Naive thymus-derived CD4-positive, alpha-beta T cell (primary cell): Measurements from ENCODE around the gene NADK2. TPM values are rescaled to one million over a fixed set of nuclear protein-coding genes. Genes with fewer than 3 reads are reported as not detected.

ENCODE experiments used
- ATAC-seq: fragments of 150-1000 bp; cut with Tn5 transposase; 2 replicates; pipeline ENCODE4 v1.10.0; 2021; ENCODE audit warnings: mild to moderate bottlenecking, moderate library complexity
- CTCF ChIA-PET: fragments of 350-600 bp; sonication (Branson Sonifier 250); formaldehyde crosslinking; loops from one replicate; lab custom pipeline; 2021; ENCODE audit warnings: antibody characterized with exemption; lab: Charles Lee
- POLR2A ChIA-PET: fragments of 350-600 bp; sonication (Branson Sonifier 250); formaldehyde crosslinking; loops from one replicate; lab custom pipeline; 2021; ENCODE audit warnings: antibody characterized with exemption, inconsistent platforms; lab: Charles Lee
- DNase-seq, 9 donors: peaks; one replicate each; pipeline versions ENCODE4 v3.0.0 to v3.0.0-alpha.2; 2020 to 2022; ENCODE audit warnings: mixed read lengths in 1 of 9
- H3K27ac ChIP-seq: one replicate; pipeline ENCODE4 v1.7.0; 2013; ENCODE audit warnings: mild to moderate bottlenecking, low read depth, low read length, moderate library complexity
- H3K27me3 ChIP-seq, 2 donors: one replicate each; pipeline ENCODE4 v1.7.0; 2013; ENCODE audit warnings: low read length in 2 of 2, mild to moderate bottlenecking in 2 of 2, moderate library complexity in 2 of 2; ENCODE audit not compliant: control insufficient read depth in 2 of 2, insufficient read depth in 2 of 2
- H3K36me3 ChIP-seq, 3 experiments: 1 replicate in 2 of 3; 2 replicates in 1 of 3; pipeline ENCODE4 v1.7.0; 2013; ENCODE audit warnings: low read length in 3 of 3, mild to moderate bottlenecking in 3 of 3, moderate library complexity in 1 of 3; ENCODE audit not compliant: insufficient read depth in 3 of 3, control insufficient read depth in 2 of 3
- H3K4me1 ChIP-seq, 2 donors: one replicate each; pipeline ENCODE4 v1.7.0; 2013; ENCODE audit warnings: low read length in 2 of 2, mild to moderate bottlenecking in 2 of 2, moderate library complexity in 1 of 2; ENCODE audit not compliant: control insufficient read depth in 2 of 2, insufficient read depth in 2 of 2
- H3K4me3 ChIP-seq: 2 replicates; pipeline ENCODE4 v1.7.0; 2013; ENCODE audit warnings: mild to moderate bottlenecking, low read length
- H3K9me3 ChIP-seq, 3 experiments: 1 replicate in 2 of 3; 2 replicates in 1 of 3; pipeline ENCODE4 v1.7.0; 2013; ENCODE audit warnings: low read length in 3 of 3; ENCODE audit not compliant: control insufficient read depth in 2 of 3
- H3K27ac Mint-ChIP-seq, 9 donors: one replicate each; pipeline ENCODE4 v1.8.0; 2020 to 2022; ENCODE audit warnings: mixed read lengths in 9 of 9, mild to moderate bottlenecking in 8 of 9, moderate library complexity in 5 of 9, inconsistent platforms in 2 of 9
- H3K27me3 Mint-ChIP-seq, 5 donors: one replicate each; pipeline ENCODE4 v1.8.0; 2021 to 2022; ENCODE audit warnings: mixed read lengths in 5 of 5, mild to moderate bottlenecking in 1 of 5
- H3K36me3 Mint-ChIP-seq, 5 donors: one replicate each; pipeline ENCODE4 v1.8.0; 2020 to 2022; ENCODE audit warnings: mixed read lengths in 5 of 5, mild to moderate bottlenecking in 3 of 5, inconsistent platforms in 1 of 5
- H3K4me1 Mint-ChIP-seq, 7 donors: one replicate each; pipeline ENCODE4 v1.8.0; 2020 to 2022; ENCODE audit warnings: mixed read lengths in 7 of 7, mild to moderate bottlenecking in 3 of 7, inconsistent platforms in 1 of 7
- H3K4me3 Mint-ChIP-seq, 10 donors: one replicate each; pipeline ENCODE4 v1.8.0; 2020 to 2022; ENCODE audit warnings: mild to moderate bottlenecking in 10 of 10, mixed read lengths in 10 of 10, moderate library complexity in 6 of 10, inconsistent platforms in 2 of 10
- H3K9me3 Mint-ChIP-seq, 11 donors: one replicate each; pipeline ENCODE4 v1.8.0; 2020 to 2022; ENCODE audit warnings: mixed read lengths in 11 of 11, mild to moderate bottlenecking in 4 of 11, inconsistent platforms in 1 of 11, moderate library complexity in 1 of 11
- intact Hi-C, 2 donors: fragments of 100-400 bp; cut with micrococcal nuclease; formaldehyde crosslinking; loops; one replicate each; pipeline ENCODE4 v1.15.1; 2023
- polyA plus RNA-seq, 2 donors: library from polyadenylated mRNA; unstranded; fragments of 300-500 nt; fragmentation: Illumina TruSeq; gene quantifications; one replicate each; pipeline ENCODE4 v1.2.3, GENCODE V29; 2021
- total RNA-seq, 6 experiments: library from RNA in 5 of 6; stranded (reverse) in 5 of 6; gene quantifications; 1 replicate in 5 of 6; 2 replicates in 1 of 6; pipeline ENCODE4 v1.2.3 and lab custom pipeline; 2021 to 2026

The NADK2 gene
- total and polyA plus RNA-seq, 7 experiments from 2014 or later: 7.0 to 17.8 (median 12.2) TPM

DNA sequence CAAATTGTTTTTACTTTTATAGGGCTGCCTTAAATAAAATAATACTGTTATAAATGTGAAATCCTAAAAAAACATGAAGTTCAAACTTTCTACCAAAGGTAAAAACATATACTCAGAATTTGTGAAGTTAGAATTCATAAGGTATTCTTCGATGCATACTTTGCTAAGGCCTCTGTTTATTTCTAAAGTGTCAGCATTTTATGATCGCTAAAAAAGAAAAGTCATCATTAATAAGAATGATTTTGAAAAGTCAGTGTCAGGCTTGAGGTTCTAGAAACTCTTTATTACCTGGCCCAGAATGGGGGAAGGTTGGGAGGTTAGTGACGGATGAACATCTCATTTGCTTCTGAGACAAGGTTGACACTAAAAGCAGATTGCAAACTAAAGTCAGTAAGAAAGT is 26.2 kb upstream of the NADK2 start:
- Histone ChIP-seq H3K27ac (no peak overlapping the region), H3K36me3 (no peaks in the 10 kb centered on the region), H3K9me3 (no peaks in the 10 kb centered on the region), H3K27me3 (no peaks in the 10 kb centered on the region), H3K4me1 (no peaks in the 10 kb centered on the region), H3K4me3 (no peak overlapping the region)
- CTCF ChIA-PET: interaction anchor here (0.6 to 0.7 kb wide), 2 partner anchors 13 to 25 kb away, joined by 3 read pairs; no protein-coding TSS in a partner anchor
- no peak overlapping the region for H3K27ac Mint-ChIP-seq
- H3K4me3 Mint-ChIP-seq: no peak overlapping the region
- H3K27me3 Mint-ChIP-seq: peaks cover 14 to 29% (median 24%) of the 10 kb centered on the region in 5 donors
- no peaks in the 10 kb centered on the region for H3K9me3 Mint-ChIP-seq
- ATAC-seq (no peak), DNase-seq (no peak)
- intact Hi-C loops: no loop called here
- H3K4me1 Mint-ChIP-seq: no peaks in the 10 kb centered on the region
- POLR2A ChIA-PET: no interaction called here
- H3K36me3 Mint-ChIP-seq: no peaks in the 10 kb centered on the region

DNA sequence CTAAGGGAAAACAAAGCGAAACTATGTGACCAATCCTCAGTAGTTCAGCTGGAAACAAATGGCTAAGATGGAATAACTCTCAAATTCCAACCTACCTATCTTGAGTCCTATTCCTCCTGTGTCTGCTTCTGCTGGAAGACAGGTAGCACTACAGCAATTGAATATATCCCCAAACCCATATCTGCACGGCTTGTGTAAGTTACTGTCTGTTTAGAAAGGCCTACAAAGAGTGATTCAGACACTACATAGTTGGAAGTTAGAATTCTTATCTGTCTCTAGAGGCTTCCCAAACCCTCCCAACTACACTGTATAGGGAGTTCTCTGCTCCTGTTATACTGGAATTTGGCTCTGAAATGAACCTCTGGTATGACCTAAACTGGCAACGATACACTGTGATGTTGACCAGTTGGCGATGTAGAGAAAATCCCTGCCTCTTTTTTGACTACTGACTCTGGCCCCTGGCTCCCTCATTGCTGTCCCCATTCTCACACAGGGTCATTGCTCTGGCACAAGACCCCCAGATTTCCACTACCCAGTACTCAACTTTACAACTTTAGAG is 22.6 kb upstream of the NADK2 start:
- Mint-ChIP-seq H3K27ac (no peak overlapping the region), H3K4me1 (no peaks in the 10 kb centered on the region), H3K27me3 (peaks cover 21 to 41% (median 30%) of the 10 kb centered on the region in 5 donors), H3K4me3 (no peak overlapping the region), H3K36me3 (no peaks in the 10 kb centered on the region), H3K9me3 (no peaks in the 10 kb centered on the region)
- H3K27me3 ChIP-seq: no peaks in the 10 kb centered on the region
- H3K27ac ChIP-seq: no peak overlapping the region
- DNase-seq (no peak), ATAC-seq (no peak)
- H3K9me3 ChIP-seq: no peaks in the 10 kb centered on the region
- no peaks in the 10 kb centered on the region for H3K36me3 ChIP-seq
- ChIA-PET CTCF (interaction anchor here (0.5 to 1.1 kb wide), 3 partner anchors 12 to 22 kb away, joined by 3 to 6 read pairs (median 5); partner anchors contain the start of gene NADK2), POLR2A (no interaction called here)
- intact Hi-C loops: no loop called here
- H3K4me3 ChIP-seq: no peak overlapping the region
- no peaks in the 10 kb centered on the region for H3K4me1 ChIP-seq

DNA sequence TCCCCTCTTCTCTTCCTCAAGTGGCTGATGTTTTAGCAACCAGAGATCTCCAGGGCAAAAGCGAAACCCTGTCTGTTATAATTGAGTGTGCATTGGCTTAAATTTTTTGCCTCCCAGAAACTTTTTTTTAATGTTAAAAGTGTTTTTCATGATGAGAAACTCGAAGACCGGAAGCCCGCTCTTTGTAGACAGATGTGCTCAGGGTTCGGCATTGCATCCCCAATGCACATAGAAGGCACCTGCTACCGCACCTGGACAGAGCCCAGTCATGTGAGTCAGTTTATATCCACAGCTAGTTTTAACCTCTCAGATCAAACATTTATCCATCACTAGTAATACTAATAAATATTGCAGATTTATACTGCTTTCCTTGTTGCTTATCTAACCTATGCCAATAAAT is 19.5 kb upstream of the NADK2 start:
- H3K4me1 ChIP-seq: no peaks in the 10 kb centered on the region
- ChIA-PET POLR2A (no interaction called here), CTCF (no interaction called here)
- Mint-ChIP-seq H3K27me3 (peaks cover 9 to 44% (median 32%) of the 10 kb centered on the region in 5 donors), H3K4me3 (no peak overlapping the region), H3K27ac (no peak overlapping the region), H3K9me3 (no peaks in the 10 kb centered on the region), H3K4me1 (no peaks in the 10 kb centered on the region), H3K36me3 (no peaks in the 10 kb centered on the region)
- no peak for DNase-seq
- intact Hi-C loops: no loop called here
- ATAC-seq: no peak
- H3K9me3 ChIP-seq: no peaks in the 10 kb centered on the region
- no peaks in the 10 kb centered on the region for H3K36me3 ChIP-seq
- no peak overlapping the region for H3K27ac ChIP-seq
- H3K27me3 ChIP-seq: no peaks in the 10 kb centered on the region
- no peak overlapping the region for H3K4me3 ChIP-seq

DNA sequence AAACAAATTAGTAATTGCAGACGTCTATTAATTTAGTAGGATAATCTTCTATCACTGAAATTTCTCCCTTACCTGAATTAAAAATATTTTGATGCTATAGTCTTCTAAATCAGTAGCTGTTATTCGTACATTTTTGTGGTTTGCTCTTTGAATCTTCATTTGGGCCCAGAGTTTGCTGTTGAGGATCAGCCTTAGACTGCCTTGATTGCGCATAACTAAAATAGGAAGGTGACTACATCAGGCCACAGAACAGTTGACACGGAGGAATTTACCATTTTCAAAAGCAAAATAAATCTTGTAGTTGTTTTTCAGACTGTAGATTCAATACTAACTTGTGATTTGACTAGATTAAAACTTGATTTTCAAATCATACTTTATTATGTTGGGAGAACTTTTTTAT is 11.8 kb upstream of the NADK2 start:
- Histone ChIP-seq H3K4me1 (no peaks in the 10 kb centered on the region), H3K36me3 (no peaks in the 10 kb centered on the region), H3K27me3 (no peaks in the 10 kb centered on the region), H3K27ac (no peak overlapping the region), H3K9me3 (no peaks in the 10 kb centered on the region), H3K4me3 (no peak overlapping the region)
- Mint-ChIP-seq H3K27me3 (peaks cover 0 to 49% (median 12%) of the 10 kb centered on the region in 5 donors), H3K9me3 (no peaks in the 10 kb centered on the region), H3K4me1 (no peaks in the 10 kb centered on the region), H3K4me3 (no peak overlapping the region), H3K36me3 (no peaks in the 10 kb centered on the region), H3K27ac (no peak overlapping the region)
- CTCF ChIA-PET: interaction anchor here (1.8 kb wide), 1 partner anchor 10 kb away, joined by 3 read pairs; no protein-coding TSS in a partner anchor
- POLR2A ChIA-PET: interaction anchor here (1.1 kb wide), 1 partner anchor 15 kb away, joined by 3 read pairs; no protein-coding TSS in a partner anchor
- DNase-seq: no peak
- ATAC-seq: no peak
- intact Hi-C loops: no loop called here

DNA sequence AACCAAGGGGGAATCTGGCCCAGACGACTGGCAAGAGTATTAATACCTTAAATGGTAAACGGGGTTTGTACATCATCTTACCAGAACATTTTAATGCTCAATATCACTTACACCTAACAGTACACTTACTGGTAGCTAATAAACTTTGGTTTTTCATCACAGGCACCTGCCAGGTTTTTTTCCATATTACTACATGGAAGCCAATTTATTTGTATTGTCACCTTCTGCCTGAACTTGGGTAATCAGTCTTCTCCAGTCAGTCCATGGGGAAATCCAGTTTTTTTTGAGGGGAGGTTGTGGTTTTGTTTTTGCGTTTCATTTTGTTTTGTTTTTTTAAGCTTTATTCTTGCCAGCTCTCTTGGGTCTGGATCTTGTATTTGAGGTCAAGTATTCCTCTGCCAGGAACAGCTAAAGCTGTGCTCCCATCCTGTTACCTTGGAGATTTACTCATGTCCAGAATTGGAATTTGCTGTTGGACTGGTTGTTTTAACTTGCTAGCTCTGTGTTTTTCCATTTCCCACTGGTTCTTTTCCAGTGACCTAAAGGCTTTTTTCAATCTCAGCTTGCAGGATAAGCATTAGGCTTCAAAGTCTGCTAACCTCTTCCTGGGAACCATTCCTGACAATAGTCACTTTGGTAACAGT is 11.1 kb upstream of the NADK2 start:
- ChIA-PET CTCF (interaction anchor here (1.2 to 1.8 kb wide), 2 partner anchors 11 to 13 kb away, joined by 3 read pairs; no protein-coding TSS in a partner anchor), POLR2A (interaction anchor here (1.1 kb wide), 1 partner anchor 14 kb away, joined by 3 read pairs; no protein-coding TSS in a partner anchor)
- Histone ChIP-seq H3K27ac (no peak overlapping the region), H3K36me3 (no peaks in the 10 kb centered on the region), H3K4me1 (no peaks in the 10 kb centered on the region), H3K27me3 (no peaks in the 10 kb centered on the region), H3K4me3 (no peak overlapping the region), H3K9me3 (no peaks in the 10 kb centered on the region)
- H3K4me3 Mint-ChIP-seq: no peak overlapping the region
- no peak overlapping the region for H3K27ac Mint-ChIP-seq
- no peaks in the 10 kb centered on the region for H3K9me3 Mint-ChIP-seq
- H3K27me3 Mint-ChIP-seq: peaks cover 4 to 49% (median 11%) of the 10 kb centered on the region in 5 donors
- H3K36me3 Mint-ChIP-seq: no peaks in the 10 kb centered on the region
- ATAC-seq: no peak
- H3K4me1 Mint-ChIP-seq: no peaks in the 10 kb centered on the region
- no peak for DNase-seq
- intact Hi-C loops: no loop called here

DNA sequence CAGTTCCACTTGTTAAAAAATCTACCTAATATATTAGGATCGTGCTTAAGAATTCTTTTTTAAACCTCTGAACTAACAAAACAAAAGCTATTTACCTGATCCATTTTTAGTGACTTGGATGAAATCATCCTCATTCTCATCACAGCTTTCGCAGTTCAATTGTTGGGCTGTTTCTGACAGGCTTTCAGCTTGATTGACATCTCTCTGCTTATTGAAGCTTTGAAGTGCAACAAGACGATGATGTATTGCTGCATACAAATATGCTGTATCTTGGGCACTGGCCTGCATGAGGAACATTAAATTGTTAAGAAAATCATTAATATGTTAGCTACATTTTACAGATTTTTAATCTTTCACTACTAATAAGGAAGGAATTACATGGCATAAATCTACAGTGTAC is 9.5 kb upstream of the NADK2 start:
- CTCF ChIA-PET: interaction anchor here (0.5 kb wide), 1 partner anchor 21 kb away, joined by 4 read pairs; no protein-coding TSS in a partner anchor
- Mint-ChIP-seq H3K27ac (no peak overlapping the region), H3K4me3 (no peak overlapping the region), H3K4me1 (no peaks in the 10 kb centered on the region), H3K9me3 (no peaks in the 10 kb centered on the region), H3K27me3 (peaks cover 4 to 51% (median 5%) of the 10 kb centered on the region in 5 donors), H3K36me3 (no peaks in the 10 kb centered on the region)
- intact Hi-C loops: no loop called here
- H3K27me3 ChIP-seq: no peaks in the 10 kb centered on the region
- ATAC-seq (no peak), DNase-seq (no peak)
- H3K36me3 ChIP-seq: no peaks in the 10 kb centered on the region
- H3K27ac ChIP-seq: no peak overlapping the region
- H3K9me3 ChIP-seq: no peaks in the 10 kb centered on the region
- no peak overlapping the region for H3K4me3 ChIP-seq
- H3K4me1 ChIP-seq: no peaks in the 10 kb centered on the region
- POLR2A ChIA-PET: no interaction called here
